HCT116 (cell line): ENCODE measurements around the gene DDX6. TPM values are rescaled to one million over a fixed set of nuclear protein-coding genes. Genes with fewer than 3 reads are reported as not detected.
"Not testable (repeated sequence)": the region's sequence is repeated elsewhere in the genome, so short reads cannot be mapped to it uniquely, and the experiment has no call there.

ENCODE experiments used
- ATAC-seq: fragments of 200-7000 bp; cut with Tn5 transposase; 2 replicates; pipeline ENCODE4 v1.9.1; 2020; ENCODE audit warnings: mild to moderate bottlenecking, moderate library complexity
- BruUV-seq: library from RNA; stranded (reverse); fragments of 400-500 nt; replicated peaks from 2 replicates; lab custom pipeline; 2021; lab: Mats Ljungman, UMichigan
- CTCF ChIA-PET: fragments of 300-600 bp; sonication (Branson Sonifier 250); formaldehyde crosslinking; loops from one replicate; lab custom pipeline; 2021; ENCODE audit warnings: antibody characterized with exemption; lab: Charles Lee
- POLR2A ChIA-PET: fragments of 300-600, 350-600 bp; sonication (Branson Sonifier 250); formaldehyde crosslinking; loops from one replicate; lab custom pipeline; 2021; ENCODE audit warnings: antibody characterized with exemption; lab: Charles Lee
- RAD21 ChIA-PET, 2 experiments: fragments of 300-600 bp; sonication (Branson Sonifier 250); formaldehyde crosslinking; loops; one replicate each; lab custom pipeline; 2023; ENCODE audit warnings: low total read pairs in 2 of 2; ENCODE audit not compliant: uncharacterized antibody in 2 of 2, unreplicated experiment in 2 of 2, low non-redundant PET in 1 of 2; lab: Charles Lee
- DNase-seq: peaks from one replicate; pipeline ENCODE4 v3.0.0-alpha.2; 2010; ENCODE audit warnings: low read depth, low spot score
- H2AFZ ChIP-seq: fragments of 200-600 bp; shearing (Covaris generic), sonication (generic); 2 replicates; pipeline ENCODE4 v1.6.1; 2017; ENCODE audit warnings: low read depth, mixed run types, mixed read lengths, antibody characterized with exemption, low read length; ENCODE audit not compliant: poor library complexity, severe bottlenecking
- H3K27ac ChIP-seq: 2 replicates; pipeline ENCODE4 v1.5.1; 2012; ENCODE audit warnings: low read depth, low read length
- H3K27me3 ChIP-seq: fragments of 200-600 bp; sonication (generic); 2 replicates; pipeline ENCODE4 v1.6.1; 2016; ENCODE audit warnings: mixed run types, low read length, mixed read lengths; ENCODE audit not compliant: insufficient read depth
- H3K36me3 ChIP-seq, 2 experiments: fragments of 200-500 bp in 1 of 2; fragments of 200-600 bp in 1 of 2; sonication (Bioruptor generic) in 1 of 2; sonication (generic) in 1 of 2; 2 replicates each; pipeline versions ENCODE4 v1.5.1 to v1.6.1; 2014 to 2016; ENCODE audit warnings: low read length in 2 of 2, inconsistent platforms in 1 of 2, mixed read lengths in 1 of 2, mixed run types in 1 of 2; ENCODE audit not compliant: insufficient read depth in 2 of 2, control insufficient read depth in 1 of 2
- H3K4me1 ChIP-seq, 2 experiments: fragments of 200-600 bp in 1 of 2; sonication (generic) in 1 of 2; 2 replicates each; pipeline versions ENCODE4 v1.5.1 to v1.6.1; 2012 to 2017; ENCODE audit warnings: low read length in 2 of 2, inconsistent platforms in 1 of 2, mild to moderate bottlenecking in 1 of 2, mixed read lengths in 1 of 2, mixed run types in 1 of 2, moderate library complexity in 1 of 2; ENCODE audit not compliant: insufficient read depth in 2 of 2, control insufficient read depth in 1 of 2
- H3K4me2 ChIP-seq: fragments of 200-600 bp; sonication (generic); 2 replicates; pipeline ENCODE4 v1.6.1; 2017; ENCODE audit warnings: mixed run types, low read length, mixed read lengths
- H3K4me3 ChIP-seq, 2 experiments: fragments of 200-600 bp in 1 of 2; sonication (generic) in 1 of 2; replicated peaks in 1 of 2; 2 replicates each; pipeline ENCODE4 v1.5.1; 2011 to 2016; ENCODE audit warnings: low read length in 2 of 2, control low read depth in 1 of 2, low read depth in 1 of 2, mild to moderate bottlenecking in 1 of 2, mixed read lengths in 1 of 2, mixed run types in 1 of 2
- H3K79me2 ChIP-seq: fragments of 200-600 bp; sonication (generic); 2 replicates; pipeline ENCODE4 v1.6.1; 2017; ENCODE audit warnings: mild to moderate bottlenecking, mixed run types, low read length, moderate library complexity, mixed read lengths; ENCODE audit not compliant: insufficient read depth
- H3K9ac ChIP-seq: fragments of 200-600 bp; sonication (generic); 2 replicates; pipeline ENCODE4 v1.6.1; 2016; ENCODE audit warnings: low read length, mixed read lengths
- H3K9me2 ChIP-seq: fragments of 200-600 bp; sonication (generic), shearing (Covaris generic); 2 replicates; pipeline ENCODE4 v1.6.1; 2017; ENCODE audit warnings: mixed run types, mild to moderate bottlenecking, moderate library complexity; ENCODE audit not compliant: insufficient read depth
- H3K9me3 ChIP-seq, 2 experiments: fragments of 200-500 bp in 1 of 2; fragments of 200-600 bp in 1 of 2; sonication (Bioruptor generic) in 1 of 2; sonication (generic) in 1 of 2; 2 replicates each; pipeline ENCODE4 v1.6.1; 2014 to 2017; ENCODE audit warnings: low read length in 2 of 2, mixed read lengths in 2 of 2, inconsistent platforms in 1 of 2, low read depth in 1 of 2, mild to moderate bottlenecking in 1 of 2, mixed run types in 1 of 2, moderate library complexity in 1 of 2; ENCODE audit not compliant: control insufficient read depth in 1 of 2, insufficient read depth in 1 of 2
- H4K20me1 ChIP-seq: fragments of 200-600 bp; sonication (generic), shearing (Covaris generic); 2 replicates; pipeline ENCODE4 v1.6.1; 2017; ENCODE audit warnings: mixed run types, mild to moderate bottlenecking, moderate library complexity; ENCODE audit not compliant: insufficient read depth
- intact Hi-C: fragments of 100-400 bp; cut with micrococcal nuclease; formaldehyde crosslinking; loops from 2 replicates; pipeline ENCODE4 v1.10.0; 2022
- total RNA-seq: library from RNA; stranded (reverse); gene quantifications from one replicate; pipeline ENCODE4 v1.2.1, GENCODE V29; 2021; ENCODE audit not compliant: unreplicated experiment

Gene DDX6
- total RNA-seq, 1 experiment from 2014 or later, result 150 TPM

DNA sequence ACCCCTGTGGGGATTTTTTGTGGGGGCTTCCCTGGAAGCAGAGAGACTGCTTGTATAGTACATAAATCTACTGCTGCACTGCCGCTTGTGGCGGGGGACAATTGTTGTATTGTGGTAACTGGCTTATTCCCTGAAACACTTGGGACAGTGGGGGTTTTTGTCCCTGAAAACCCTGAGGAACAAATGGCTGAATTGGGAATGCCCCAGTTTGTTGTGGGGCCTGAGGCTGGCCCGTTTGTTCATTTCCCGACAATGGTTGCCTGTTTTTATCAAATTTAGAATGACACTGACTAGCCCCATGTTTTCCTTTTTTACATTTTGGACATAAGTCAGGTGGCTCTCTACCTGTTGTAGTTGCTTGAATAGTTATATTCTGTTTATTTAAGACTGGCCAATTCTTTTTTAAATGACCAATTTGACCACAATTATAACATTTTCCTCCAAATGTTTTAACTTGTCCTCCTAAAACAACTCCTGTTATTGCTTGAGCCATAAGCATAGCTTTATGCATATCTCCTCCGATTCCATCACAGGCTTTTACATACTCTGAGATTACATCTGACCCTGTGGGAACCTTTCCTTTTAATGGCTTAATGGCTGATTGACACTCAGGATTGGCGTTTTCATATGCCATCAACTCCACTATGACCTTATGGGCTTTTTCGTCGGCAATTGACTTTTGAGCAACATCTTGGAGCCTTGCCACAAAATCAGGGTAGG is 63.8 kb downstream of the DDX6 start:
- RAD21 ChIA-PET, H3K4me3 ChIP-seq, H3K4me1 ChIP-seq, intact Hi-C loops, H3K79me2 ChIP-seq, H3K9ac ChIP-seq, DNase-seq, H3K27me3 ChIP-seq, H3K27ac ChIP-seq, POLR2A ChIA-PET, ATAC-seq, H3K9me3 ChIP-seq, H4K20me1 ChIP-seq, H3K36me3 ChIP-seq, CTCF ChIA-PET, H3K9me2 ChIP-seq, H2AFZ ChIP-seq, BruUV-seq, H3K4me2 ChIP-seq: not testable (repeated sequence)

DNA sequence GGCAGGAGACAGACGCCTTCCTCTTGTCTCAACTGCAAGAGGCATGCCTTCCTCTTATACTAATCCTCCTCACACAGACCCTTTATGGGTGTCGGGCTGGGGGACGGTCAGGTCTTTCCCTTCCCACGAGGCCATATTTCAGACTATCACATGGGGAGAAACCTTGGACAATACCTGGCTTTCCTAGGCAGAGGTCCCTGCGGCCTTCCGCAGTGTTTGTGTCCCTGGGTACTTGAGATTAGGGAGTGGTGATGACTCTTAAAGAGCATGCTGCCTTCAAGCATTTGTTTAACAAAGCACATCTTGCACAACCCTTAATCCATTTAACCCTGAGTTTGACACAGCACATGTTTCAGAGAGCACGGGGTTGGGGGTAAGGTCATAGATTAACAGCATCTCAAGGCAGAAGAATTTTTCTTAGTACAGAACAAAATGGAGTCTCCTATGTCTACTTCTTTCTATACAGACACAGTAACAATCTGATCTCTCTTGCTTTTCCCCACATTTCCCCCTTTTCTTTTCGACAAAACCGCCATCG is 69.4 kb downstream of the DDX6 start:
- H3K9me3 ChIP-seq, intact Hi-C loops, H4K20me1 ChIP-seq, H3K9me2 ChIP-seq, H3K27me3 ChIP-seq, CTCF ChIA-PET, BruUV-seq, H3K79me2 ChIP-seq, H3K36me3 ChIP-seq, H3K4me2 ChIP-seq, H3K4me3 ChIP-seq, H2AFZ ChIP-seq, RAD21 ChIA-PET, DNase-seq, ATAC-seq, POLR2A ChIA-PET, H3K4me1 ChIP-seq, H3K9ac ChIP-seq, H3K27ac ChIP-seq: not testable (repeated sequence)

DNA sequence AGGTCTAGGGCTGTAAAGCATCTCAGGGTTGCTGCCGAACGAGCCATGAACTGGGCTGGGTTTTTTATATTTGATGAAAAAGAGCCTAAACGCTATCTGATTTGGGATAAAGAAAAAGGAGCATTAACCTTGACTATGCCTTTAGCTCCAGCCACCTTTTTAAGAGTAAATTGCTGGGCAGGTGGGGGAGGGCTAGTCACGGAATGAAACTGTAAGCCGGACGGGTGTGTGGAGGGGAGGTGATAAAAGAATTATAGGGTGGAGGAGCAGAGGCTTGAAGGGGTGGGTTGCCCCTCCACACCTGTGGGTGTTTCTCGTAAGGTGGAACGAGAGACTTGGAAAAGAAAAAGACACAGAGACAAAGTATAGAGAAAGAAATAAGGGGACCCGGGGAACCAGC is 70.2 kb downstream of the DDX6 start:
- CTCF ChIA-PET, POLR2A ChIA-PET, H3K27me3 ChIP-seq, H3K9ac ChIP-seq, H3K9me3 ChIP-seq, H3K27ac ChIP-seq, intact Hi-C loops, H3K36me3 ChIP-seq, DNase-seq, H3K4me3 ChIP-seq, RAD21 ChIA-PET, H2AFZ ChIP-seq, ATAC-seq, H3K4me1 ChIP-seq, H3K79me2 ChIP-seq, H3K4me2 ChIP-seq, H3K9me2 ChIP-seq, BruUV-seq, H4K20me1 ChIP-seq: not testable (repeated sequence)

DNA sequence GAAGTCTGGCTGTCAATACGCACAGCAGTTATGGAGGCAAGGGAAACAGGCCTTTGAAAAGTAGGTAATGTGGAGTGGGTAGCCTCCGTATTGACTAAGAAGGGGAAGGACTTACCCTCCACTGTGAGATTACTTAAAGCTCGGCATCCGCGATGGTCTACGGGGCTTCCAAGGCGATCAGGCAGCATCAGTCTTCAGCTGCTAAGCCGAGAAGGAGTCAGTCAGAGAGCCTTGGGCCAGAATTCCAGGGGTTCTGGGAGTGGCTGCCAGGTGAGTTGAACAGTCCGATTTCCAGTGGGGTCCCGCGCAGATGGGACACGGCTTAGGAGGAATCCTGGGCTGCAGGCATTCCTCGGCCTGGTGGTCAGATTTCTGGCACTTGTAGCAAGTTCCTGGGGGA is 70.9 kb downstream of the DDX6 start:
- intact Hi-C loops, H3K4me2 ChIP-seq, H3K9me3 ChIP-seq, H3K36me3 ChIP-seq, ATAC-seq, BruUV-seq, POLR2A ChIA-PET, CTCF ChIA-PET, H4K20me1 ChIP-seq, H3K79me2 ChIP-seq, H2AFZ ChIP-seq, H3K4me3 ChIP-seq, H3K4me1 ChIP-seq, H3K27ac ChIP-seq, DNase-seq, RAD21 ChIA-PET, H3K9me2 ChIP-seq, H3K27me3 ChIP-seq, H3K9ac ChIP-seq: not testable (repeated sequence)
